ENCODE results near the gene ZNF106.

ZNF106 gene

DNA sequence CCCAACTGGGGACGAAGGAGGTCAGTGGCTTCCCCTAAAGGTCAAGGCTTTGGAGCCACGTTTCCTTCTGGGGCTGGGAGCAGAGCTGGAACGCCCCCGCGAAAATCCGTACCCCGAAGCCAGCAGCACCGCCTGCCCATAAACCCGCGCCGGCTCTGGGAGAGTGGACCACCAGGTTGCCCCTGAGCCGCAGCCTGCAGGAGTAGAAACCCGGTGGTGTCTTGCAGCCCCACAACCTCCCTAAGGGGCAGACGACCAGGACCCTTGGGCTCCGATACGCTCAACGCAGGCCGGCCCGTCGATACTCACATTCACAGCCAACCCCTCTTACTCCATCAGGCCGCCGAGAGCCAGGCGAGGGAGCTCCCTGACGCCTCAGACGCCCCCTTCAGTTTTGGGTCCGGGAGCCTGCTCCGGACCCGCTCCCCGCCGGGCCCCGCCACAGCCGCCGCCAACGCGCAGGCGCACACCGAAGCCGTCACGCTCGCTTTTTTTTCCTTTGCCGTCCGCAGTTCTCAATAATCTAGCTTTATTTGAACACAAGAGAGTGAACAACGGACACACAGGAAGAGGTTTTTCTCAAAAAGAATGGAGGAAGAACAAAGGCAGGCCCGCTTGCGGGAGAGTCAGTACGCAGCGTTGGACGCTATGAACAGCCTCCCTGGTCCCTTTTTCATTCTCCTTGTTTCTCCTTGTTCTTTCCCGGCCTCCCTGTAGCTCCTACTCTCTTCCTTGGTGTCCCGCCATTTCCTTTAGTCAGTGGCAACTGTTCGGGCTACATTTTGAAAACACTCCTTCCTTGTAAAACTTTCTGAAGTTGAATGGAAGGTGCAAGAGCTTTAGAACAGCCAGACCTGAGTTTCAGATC lies at the start of gene ZNF106:
Gene ZNF106 (minus strand): TSS at position 471 of the 868 bp plus-strand sequence. CDS start 18,852 bp downstream, outside the sequence.
- peak; percentile 50 for FAIRE-seq

DNA sequence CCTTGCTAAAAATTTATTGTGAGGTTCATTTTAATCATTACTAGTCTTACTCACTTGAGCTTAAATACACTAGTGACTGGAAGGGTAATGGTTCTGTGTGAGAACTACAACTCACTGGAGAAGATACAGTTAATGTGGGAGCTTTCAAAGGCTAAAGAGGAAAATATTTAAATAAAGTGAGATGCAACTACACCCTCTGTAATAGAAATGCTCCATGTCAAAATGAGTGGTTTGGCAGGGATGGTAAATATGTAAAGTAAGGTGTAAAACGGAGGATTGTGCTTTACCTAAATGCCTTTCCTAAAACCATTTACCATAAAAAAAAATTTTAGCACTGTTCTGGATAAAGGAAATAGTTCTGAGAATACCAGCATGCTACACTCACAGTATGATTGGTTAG lies 42.3 kb upstream of the ZNF106 start:
- FAIRE-seq = no peak

DNA sequence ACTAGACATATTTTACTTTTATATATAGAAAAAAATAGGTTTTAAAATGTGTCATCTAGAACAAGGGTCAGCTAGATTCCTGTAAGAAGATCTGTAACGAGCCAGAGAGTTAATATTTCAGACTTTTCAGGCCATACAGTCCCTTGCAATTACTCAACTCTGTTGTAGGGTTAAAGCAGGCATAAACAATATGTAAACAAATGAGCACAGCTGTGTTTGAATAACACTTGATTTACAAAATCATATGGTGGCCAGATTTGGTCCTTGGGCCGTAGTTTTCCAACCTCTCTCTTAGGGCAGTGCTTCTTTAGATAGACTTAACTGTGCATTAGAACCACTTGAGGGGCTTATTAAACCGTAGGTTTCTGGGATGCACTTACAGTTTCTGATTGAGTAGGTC lies 38.0 kb upstream of the ZNF106 start:
- FAIRE-seq = no peak

DNA sequence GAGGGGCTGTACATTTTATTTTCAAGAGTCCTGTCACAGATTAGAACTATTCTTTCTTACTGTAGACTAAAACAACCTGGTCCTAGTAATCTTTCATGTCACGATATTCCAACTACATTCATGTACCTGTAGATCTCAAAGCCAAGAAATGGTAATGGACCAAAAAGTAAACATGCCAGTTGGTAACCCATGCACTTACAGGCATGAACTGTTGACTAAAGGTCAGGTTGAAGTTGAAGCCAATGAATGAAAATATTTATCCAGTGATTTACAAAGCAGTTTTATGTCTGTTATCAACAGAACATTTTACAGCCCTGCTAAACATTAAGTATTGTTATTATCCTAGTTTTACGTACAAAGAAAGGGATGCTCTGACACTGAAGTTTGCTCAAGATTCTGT lies 32.4 kb upstream of the ZNF106 start:
- FAIRE-seq = no peak

DNA sequence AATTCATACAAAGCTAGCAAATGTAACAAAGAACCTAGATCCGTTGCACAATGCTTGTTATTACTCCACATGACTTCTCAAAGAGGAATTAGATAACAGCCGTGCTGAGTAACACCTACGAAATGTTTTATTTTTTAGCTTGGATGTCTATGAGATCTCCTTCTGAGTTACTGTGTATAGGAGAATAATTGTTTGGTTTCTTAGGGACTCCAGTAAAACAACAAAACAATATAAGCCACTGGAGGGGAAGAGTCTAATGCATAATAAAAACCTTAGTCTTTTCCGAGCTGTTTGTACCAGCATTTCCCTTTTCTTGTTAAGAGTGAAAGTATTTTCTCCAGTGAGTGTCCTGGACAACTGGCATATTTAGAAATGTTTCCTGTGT lies 20.1 kb upstream of the ZNF106 start:
- FAIRE-seq = no peak

DNA sequence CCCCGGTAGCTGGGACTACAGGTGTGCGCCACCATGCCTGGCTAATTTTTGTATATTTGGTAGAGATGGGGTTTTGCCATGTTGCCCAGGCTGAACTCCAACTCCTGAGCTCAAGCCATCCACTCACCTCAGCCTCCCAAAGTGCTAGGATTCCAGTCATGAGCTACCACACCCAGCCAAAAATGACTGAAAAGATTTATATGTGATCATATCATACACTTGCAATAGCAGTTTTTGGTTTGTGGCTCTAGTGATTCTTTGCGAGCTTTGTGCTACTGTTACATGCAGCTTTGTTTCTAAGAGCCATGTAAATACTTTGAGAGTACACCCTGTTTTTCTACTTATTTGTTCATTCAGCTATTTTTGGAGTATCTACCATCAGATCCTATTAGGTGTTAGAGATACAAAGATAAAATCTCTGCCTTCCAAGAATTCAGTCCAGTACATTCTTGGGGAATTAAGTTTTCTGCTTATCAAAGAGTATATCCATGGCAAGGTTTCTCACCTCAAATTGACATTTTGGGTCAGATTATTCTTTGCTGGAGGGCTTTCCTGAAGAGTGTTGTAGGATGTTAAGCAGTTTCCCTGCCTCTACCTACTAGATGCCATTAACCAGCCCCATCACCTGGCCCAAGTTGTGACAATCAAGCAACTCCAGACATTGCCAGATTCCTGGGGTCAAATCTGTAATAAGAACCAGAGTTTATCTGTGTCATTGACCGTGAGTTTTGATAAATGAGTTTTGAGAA lies 19.5 kb upstream of the ZNF106 start:
- no peak for FAIRE-seq

DNA sequence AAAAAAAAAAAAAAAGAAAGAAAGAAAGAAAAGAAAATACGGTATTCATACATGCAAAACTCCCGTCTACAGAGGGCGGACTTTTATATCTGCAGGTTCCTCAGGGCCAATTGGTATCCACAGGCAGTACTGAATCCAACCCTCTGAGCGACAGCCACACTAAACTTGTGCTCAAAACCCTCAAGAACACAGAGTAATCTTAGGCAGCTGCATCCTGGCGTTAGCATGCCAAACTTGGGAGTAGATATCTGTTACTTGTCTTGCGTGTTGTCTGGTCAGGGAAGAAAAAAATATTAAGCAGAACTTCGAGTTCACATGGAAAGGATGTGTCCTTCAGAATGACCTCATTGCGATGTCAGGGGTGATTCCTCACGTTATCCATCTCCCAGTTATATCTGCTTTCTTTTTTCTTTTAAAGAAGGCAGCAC lies 17.3 kb upstream of the ZNF106 start:
- FAIRE-seq = no peak

DNA sequence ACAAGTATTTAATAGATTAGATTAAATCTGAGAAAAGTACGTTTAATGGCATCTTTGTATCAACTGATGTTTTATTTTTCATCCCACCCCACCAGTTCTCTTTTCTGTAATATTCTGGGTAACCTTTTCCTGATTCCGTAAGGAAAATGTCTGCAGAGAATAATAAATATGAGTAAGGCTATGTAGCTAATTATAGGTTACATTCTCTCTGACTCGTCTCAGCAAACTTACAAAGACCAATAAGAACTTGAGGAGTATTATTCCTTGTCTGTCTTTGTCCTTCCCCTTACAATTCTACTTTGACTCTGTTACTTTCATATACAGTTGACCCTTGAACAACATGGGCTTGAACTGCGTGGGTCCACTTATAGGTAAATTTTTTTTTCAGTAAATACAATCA lies 16.6 kb upstream of the ZNF106 start:
- FAIRE-seq = no peak

DNA sequence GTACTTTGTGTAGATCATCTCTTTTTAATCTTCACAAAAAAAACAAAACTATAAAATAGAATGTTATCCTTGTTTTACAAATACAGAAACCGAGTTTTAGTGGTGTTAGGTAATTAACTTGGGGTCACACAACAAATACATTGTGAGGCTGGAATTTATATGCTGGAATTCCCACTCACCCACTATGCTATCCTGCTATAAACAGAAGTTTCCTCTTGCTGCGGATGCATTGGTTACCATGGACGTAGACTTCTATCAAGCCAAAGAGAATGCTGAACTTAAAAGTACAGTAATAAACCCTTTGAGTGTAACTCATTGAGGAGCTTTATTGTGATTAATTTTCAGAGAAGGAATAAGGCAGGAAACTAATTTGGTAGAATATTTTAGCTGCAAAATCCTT lies 13.7 kb upstream of the ZNF106 start:
- FAIRE-seq = no peak

DNA sequence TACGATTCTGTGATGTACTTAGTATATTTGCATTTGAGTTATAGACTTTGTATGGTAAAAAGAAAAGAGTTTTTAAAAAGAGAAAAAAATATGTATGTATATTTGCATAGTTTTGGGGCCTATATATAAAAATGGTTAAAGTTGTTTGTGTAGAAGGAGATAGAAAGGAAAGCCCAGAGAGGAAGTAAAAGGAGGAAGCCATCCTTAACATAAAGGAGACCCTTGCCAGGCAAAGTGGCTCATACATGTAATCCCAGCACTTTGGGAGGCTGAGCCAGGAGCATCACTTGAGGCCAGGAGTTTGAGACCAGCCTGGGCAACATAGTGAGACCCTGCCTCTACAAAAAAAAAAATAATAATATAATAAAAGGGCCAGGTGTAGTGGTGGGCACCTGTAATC lies 12.9 kb upstream of the ZNF106 start:
- no peak for FAIRE-seq

DNA sequence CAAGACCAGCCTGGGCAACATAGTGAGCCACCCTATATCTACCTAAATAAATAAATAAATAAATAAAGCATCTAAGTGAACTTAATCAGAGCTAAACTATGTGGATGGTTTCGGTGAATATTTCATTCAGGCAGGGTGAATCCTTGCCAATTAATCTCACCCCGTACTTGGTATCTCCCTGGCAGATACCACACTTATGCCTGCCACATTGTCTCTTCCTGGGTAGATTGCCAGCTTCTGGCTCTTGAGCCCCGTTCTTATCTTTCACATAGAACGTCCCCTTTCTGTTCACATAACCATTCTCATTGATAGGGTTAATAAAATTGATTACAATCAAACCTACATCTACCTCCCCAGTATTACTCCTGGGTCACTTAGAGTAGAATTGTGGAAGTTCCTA lies 11.5 kb upstream of the ZNF106 start:
- FAIRE-seq = no peak

DNA sequence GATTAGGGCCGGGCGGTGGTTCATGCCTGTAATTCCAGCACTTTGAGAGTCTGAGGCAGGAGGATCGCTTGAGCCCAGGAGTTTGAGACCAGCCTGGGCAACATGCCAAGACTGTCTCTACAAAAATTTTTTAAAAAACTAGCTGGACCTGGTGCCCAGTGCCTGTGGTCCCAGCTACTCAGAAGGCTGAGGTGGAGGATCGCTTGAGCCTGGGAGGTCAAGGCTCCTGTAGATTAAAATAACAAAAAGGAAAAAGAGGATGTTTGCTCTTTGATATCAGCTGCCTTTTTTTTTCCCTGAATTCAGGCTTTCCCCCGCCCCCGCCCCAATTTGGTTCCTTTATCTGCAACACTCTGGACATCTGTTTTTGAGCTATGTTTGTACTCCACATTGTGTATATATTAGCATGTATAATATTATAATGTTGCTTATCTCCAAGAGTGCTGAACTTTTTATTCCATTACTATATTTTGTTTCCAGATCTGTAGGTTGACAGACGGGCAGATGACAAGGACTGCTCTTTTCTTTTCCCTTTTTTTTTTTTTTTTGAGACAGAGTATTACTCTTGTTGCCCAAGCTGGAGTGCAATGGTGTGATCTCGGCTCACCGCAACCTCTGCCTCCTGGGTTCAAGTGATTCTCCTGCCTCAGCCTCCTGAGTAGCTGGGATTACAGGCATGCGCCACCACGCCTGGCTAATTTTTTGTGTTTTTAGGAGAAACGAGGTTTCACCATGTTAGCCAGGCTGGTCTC lies 9.1 kb upstream of the ZNF106 start:
- FAIRE-seq = no peak

DNA sequence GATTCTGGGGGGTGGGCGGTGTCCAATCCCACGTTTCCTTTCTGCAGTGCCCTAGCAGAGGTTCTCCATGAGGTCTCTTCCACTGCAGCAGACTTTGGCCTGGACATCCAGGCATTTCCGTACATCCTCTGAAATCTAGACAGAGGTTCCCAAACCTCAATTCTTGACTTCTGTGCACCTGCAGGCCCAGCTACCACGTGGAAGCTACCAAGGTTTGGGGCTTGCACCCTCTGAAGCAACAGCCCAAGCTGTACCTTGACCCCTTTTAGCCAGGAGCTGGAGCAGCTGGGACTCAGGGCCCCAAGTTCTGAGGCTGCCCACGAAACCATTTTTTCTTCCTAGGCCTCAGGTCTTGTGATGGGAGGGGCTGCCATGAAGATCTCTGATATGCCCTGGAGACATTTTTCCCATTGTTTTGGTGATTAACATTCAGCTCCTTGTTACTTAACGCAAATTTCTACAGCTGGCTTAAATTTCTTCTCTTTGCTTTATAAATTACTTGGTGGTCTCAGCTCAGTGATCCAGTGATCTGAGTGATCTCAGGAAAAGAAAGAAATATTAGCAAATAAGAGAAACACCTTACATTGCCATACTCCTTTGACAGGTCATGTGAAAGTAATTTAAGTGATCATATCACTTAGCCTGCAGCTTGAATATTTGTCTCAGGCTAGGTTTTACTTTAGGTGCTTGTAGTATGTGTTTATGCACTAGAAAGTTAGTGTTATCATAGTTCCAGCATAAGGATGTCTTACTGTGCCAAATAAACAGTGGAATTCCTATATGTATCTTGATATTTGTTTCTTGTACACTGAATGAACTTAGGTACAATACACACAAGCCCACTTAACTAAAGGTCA lies 7.5 kb upstream of the ZNF106 start:
- no peak for FAIRE-seq

DNA sequence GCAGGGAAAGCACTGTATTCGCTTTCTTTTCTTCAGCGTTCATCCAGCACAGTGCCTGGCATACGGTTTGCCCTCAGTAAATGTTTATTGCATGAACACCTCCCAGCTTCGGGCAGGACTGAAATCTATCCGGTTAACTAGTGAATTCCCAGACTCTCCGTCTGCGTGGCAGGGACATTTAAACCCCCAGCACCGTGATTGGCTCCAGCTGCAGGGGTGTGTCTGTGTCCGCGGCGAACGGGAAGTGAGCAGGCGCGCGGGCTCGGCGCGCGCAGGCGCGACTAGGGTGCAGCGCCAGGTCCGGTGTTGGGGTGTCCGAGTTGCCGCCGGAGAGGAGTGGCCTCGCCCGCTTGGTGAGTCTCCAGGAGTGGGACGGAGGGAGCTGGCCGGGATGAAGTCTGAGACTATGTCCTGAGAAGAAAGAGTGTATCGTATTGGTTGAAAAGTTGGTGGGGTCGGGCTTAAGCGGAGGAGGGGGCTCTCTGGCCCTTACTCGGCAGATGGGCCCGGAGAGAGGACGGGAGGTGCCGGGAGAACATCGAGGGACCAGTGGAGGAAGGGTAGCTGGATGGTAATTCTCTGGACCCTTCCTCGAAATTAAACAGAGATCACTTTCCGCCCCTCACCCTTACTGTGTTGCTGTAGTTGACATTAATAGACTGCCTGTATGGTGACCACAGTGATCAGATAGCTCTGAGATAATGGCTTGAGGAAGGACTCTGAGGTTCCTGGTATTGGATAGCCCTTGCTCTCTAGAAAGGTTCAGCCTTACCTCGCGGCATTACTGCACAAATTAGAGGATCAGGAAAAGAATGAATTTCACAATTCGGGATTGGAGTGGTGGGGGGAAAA lies 4.6 kb upstream of the ZNF106 start, which contains the start of gene SNAP23:
Gene SNAP23 (plus strand): TSS at position 274 of the 852 bp plus-strand sequence. CDS start 16,213 bp downstream, outside the sequence.
- peak; percentile 87 for FAIRE-seq

DNA sequence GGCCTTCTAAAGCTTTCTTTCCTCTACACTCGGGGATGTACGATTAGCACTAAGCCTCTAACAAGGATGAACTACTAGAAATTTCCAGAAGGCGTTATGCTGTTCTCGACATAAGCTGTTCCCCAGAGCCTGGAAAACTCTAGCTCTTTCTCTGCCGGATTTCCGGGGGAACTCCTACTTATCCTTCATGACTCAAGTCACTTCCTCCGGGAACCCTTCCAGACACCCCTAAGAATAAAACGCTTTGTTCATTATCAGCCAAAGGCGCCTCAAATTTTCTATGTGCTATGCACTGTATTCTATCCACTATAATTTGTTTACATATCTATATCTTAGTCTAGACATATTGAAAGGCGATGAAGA lies 4.0 kb upstream of the ZNF106 start:
- no peak for FAIRE-seq

DNA sequence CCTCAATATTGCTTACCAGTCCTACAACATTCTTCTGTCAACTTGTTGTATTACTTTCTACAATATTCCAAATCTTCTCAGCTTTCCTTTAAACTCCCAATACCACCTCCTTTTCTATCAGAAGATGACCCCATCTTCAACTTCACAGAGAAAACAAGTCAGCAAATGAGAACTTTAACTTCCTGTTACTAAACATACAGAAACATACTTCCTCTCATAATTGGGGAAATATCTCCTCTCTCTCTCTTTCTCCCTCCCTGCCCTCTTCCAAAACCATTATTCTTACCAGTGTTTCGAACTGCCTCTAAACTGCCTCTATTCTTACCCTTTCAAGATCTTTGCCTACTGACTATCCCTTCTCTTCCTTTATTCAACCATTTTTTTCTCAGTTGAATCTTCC lies 2.7 kb upstream of the ZNF106 start:
- no peak for FAIRE-seq

DNA sequence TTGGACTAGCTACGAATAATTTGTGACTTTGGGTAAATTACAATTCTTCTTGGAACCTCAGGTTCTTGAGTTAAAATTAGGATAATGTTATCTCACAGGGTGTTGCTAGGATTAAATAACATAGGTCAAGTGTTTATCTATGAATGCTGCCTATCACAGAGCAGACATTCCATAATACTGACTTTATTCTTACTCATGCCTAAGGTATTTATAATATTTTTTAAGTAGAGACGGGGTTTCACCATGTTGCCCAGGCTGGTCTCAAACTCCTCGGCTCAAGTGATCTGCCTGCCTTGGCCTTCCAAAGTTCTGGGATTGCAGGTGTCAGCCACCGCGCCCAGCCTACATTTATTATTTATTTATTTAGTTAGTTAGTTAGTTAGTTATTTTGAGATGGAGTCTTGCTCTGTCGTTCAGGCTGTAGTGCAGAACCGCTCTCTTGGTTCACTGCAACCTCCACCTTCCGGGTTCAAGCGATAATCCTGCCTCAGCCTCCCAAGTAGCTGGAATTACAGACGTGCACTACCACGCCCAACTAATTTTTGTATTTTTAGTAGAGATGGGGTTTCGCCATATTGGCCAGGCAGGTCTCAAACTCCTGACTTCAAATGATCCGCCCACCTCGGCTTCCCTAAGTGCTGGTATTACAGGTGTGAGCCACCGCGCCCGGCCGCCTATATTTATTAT lies 741 bp upstream of the ZNF106 start:
- no peak for FAIRE-seq

DNA sequence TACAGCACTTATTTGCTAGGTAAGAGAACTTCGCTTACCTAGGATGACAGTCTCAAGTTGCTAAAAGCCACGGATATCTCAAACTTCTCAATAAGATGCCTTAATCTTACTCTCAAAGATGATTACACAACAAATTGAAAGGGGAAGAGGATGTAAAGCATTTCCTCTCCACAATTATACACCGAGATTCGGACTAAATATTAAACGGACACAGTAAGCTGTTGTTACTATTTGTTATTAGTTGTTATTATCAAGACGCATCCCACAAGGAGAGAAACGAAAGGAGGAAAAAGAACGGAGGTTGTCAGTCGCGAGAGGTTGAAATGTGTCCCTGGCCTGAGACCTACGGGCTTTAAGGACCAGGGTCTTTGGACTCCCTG lies 660 bp downstream of the ZNF106 start:
- FAIRE-seq = no peak

DNA sequence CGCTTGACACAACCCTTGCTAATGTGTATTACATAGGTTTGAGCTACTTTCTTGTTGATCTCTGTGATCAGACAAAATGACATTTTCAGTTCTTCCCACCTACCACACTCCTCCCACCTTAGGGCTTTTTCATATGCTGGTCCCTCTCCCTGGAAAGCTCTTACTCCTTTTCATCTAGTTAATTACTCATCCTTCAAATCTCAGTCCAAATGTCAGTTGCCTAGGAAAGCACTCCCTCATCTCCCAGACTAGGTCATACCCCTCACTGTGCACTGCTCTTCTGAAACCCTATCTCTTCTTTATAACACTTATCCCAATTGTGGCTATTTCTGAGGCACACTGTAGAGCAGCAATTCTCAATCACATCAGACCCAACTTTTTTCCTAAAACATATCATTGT lies 7.3 kb downstream of the ZNF106 start:
- FAIRE-seq = no peak

DNA sequence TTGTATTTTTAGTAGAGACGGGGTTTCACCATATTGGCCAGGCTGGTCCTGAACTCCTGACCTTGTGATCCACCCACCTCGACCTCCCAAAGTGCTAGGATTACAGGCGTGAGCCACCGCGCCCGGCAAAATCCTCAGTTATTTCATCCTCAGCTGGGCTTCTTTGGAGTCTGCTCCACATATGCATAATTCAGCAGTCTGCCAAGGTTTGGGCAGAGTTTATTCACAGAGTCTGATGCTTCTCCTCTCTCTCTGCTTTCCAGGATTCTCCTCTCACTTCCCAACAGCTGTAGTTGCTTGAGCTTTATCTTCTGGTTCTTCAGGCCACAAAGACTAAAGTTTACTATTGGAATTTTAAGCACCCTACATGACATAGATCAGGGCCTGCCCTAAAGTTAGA lies 8.2 kb downstream of the ZNF106 start:
- FAIRE-seq = no peak

DNA sequence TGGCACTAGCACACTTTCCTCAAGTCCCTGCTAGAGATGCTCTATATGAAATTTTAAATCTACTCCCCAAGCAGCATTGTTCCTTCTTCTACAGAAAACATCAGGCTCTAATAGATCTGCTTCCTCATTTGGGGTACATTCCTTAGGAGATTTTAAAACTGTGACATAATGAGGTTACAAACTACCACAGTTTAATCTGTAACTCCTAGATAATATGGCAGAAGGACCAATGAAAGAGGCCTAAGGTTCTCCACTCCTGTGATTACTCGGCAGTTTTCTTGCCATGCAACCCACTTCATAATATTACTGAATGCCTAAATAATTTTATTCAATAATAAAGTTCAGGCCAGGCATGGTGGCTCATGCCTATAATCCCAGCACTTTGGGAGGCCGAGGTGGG lies 16.1 kb downstream of the ZNF106 start:
- FAIRE-seq = no peak
